HCT116 (cell line): ENCODE data around the gene CKMT2. TPM values are rescaled to one million over a fixed set of nuclear protein-coding genes. Genes with fewer than 3 reads are reported as not detected.

Experiments
- ATAC-seq: fragments of 200-7000 bp; cut with Tn5 transposase; 2 replicates; pipeline ENCODE4 v1.9.1; 2020; ENCODE audit warnings: mild to moderate bottlenecking, moderate library complexity
- BruUV-seq: library from RNA; stranded (reverse); fragments of 400-500 nt; replicated peaks from 2 replicates; lab custom pipeline; 2021; lab: Mats Ljungman, UMichigan
- CTCF ChIA-PET: fragments of 300-600 bp; sonication (Branson Sonifier 250); formaldehyde crosslinking; loops from one replicate; lab custom pipeline; 2021; ENCODE audit warnings: antibody characterized with exemption; lab: Charles Lee
- POLR2A ChIA-PET: fragments of 300-600, 350-600 bp; sonication (Branson Sonifier 250); formaldehyde crosslinking; loops from one replicate; lab custom pipeline; 2021; ENCODE audit warnings: antibody characterized with exemption; lab: Charles Lee
- RAD21 ChIA-PET, 2 experiments: fragments of 300-600 bp; sonication (Branson Sonifier 250); formaldehyde crosslinking; loops; one replicate each; lab custom pipeline; 2023; ENCODE audit warnings: low total read pairs in 2 of 2; ENCODE audit not compliant: uncharacterized antibody in 2 of 2, unreplicated experiment in 2 of 2, low non-redundant PET in 1 of 2; lab: Charles Lee
- DNase-seq: peaks from one replicate; pipeline ENCODE4 v3.0.0-alpha.2; 2010; ENCODE audit warnings: low read depth, low spot score
- H2AFZ ChIP-seq: fragments of 200-600 bp; shearing (Covaris generic), sonication (generic); 2 replicates; pipeline ENCODE4 v1.6.1; 2017; ENCODE audit warnings: low read depth, mixed run types, mixed read lengths, antibody characterized with exemption, low read length; ENCODE audit not compliant: poor library complexity, severe bottlenecking
- H3K27ac ChIP-seq: 2 replicates; pipeline ENCODE4 v1.5.1; 2012; ENCODE audit warnings: low read depth, low read length
- H3K27me3 ChIP-seq: fragments of 200-600 bp; sonication (generic); 2 replicates; pipeline ENCODE4 v1.6.1; 2016; ENCODE audit warnings: mixed run types, low read length, mixed read lengths; ENCODE audit not compliant: insufficient read depth
- H3K36me3 ChIP-seq, 2 experiments: fragments of 200-500 bp in 1 of 2; fragments of 200-600 bp in 1 of 2; sonication (Bioruptor generic) in 1 of 2; sonication (generic) in 1 of 2; 2 replicates each; pipeline versions ENCODE4 v1.5.1 to v1.6.1; 2014 to 2016; ENCODE audit warnings: low read length in 2 of 2, inconsistent platforms in 1 of 2, mixed read lengths in 1 of 2, mixed run types in 1 of 2; ENCODE audit not compliant: insufficient read depth in 2 of 2, control insufficient read depth in 1 of 2
- H3K4me1 ChIP-seq, 2 experiments: fragments of 200-600 bp in 1 of 2; sonication (generic) in 1 of 2; 2 replicates each; pipeline versions ENCODE4 v1.5.1 to v1.6.1; 2012 to 2017; ENCODE audit warnings: low read length in 2 of 2, inconsistent platforms in 1 of 2, mild to moderate bottlenecking in 1 of 2, mixed read lengths in 1 of 2, mixed run types in 1 of 2, moderate library complexity in 1 of 2; ENCODE audit not compliant: insufficient read depth in 2 of 2, control insufficient read depth in 1 of 2
- H3K4me2 ChIP-seq: fragments of 200-600 bp; sonication (generic); 2 replicates; pipeline ENCODE4 v1.6.1; 2017; ENCODE audit warnings: mixed run types, low read length, mixed read lengths
- H3K4me3 ChIP-seq, 2 experiments: fragments of 200-600 bp in 1 of 2; sonication (generic) in 1 of 2; replicated peaks in 1 of 2; 2 replicates each; pipeline ENCODE4 v1.5.1; 2011 to 2016; ENCODE audit warnings: low read length in 2 of 2, control low read depth in 1 of 2, low read depth in 1 of 2, mild to moderate bottlenecking in 1 of 2, mixed read lengths in 1 of 2, mixed run types in 1 of 2
- H3K79me2 ChIP-seq: fragments of 200-600 bp; sonication (generic); 2 replicates; pipeline ENCODE4 v1.6.1; 2017; ENCODE audit warnings: mild to moderate bottlenecking, mixed run types, low read length, moderate library complexity, mixed read lengths; ENCODE audit not compliant: insufficient read depth
- H3K9ac ChIP-seq: fragments of 200-600 bp; sonication (generic); 2 replicates; pipeline ENCODE4 v1.6.1; 2016; ENCODE audit warnings: low read length, mixed read lengths
- H3K9me2 ChIP-seq: fragments of 200-600 bp; sonication (generic), shearing (Covaris generic); 2 replicates; pipeline ENCODE4 v1.6.1; 2017; ENCODE audit warnings: mixed run types, mild to moderate bottlenecking, moderate library complexity; ENCODE audit not compliant: insufficient read depth
- H3K9me3 ChIP-seq, 2 experiments: fragments of 200-500 bp in 1 of 2; fragments of 200-600 bp in 1 of 2; sonication (Bioruptor generic) in 1 of 2; sonication (generic) in 1 of 2; 2 replicates each; pipeline ENCODE4 v1.6.1; 2014 to 2017; ENCODE audit warnings: low read length in 2 of 2, mixed read lengths in 2 of 2, inconsistent platforms in 1 of 2, low read depth in 1 of 2, mild to moderate bottlenecking in 1 of 2, mixed run types in 1 of 2, moderate library complexity in 1 of 2; ENCODE audit not compliant: control insufficient read depth in 1 of 2, insufficient read depth in 1 of 2
- H4K20me1 ChIP-seq: fragments of 200-600 bp; sonication (generic), shearing (Covaris generic); 2 replicates; pipeline ENCODE4 v1.6.1; 2017; ENCODE audit warnings: mixed run types, mild to moderate bottlenecking, moderate library complexity; ENCODE audit not compliant: insufficient read depth
- CEBPB ChIP-seq: IDR thresholded peaks from 2 replicates; pipeline ENCODE4 v1.6.1; 2012; ENCODE audit warnings: low read depth
- EZH2phosphoT487 ChIP-seq: fragments of 200-600 bp; IDR thresholded peaks from 2 replicates; pipeline ENCODE4 v1.6.1; 2018; ENCODE audit warnings: antibody characterized with exemption, borderline replicate concordance
- RAD21 ChIP-seq: IDR thresholded peaks from 2 replicates; pipeline ENCODE4 v1.6.1; 2012; ENCODE audit warnings: low read depth, mild to moderate bottlenecking
- SIN3A ChIP-seq: IDR thresholded peaks from 2 replicates; pipeline ENCODE4 v1.6.1; 2012; ENCODE audit warnings: low read depth
- SP1 ChIP-seq: IDR thresholded peaks from 2 replicates; pipeline ENCODE4 v1.6.1; 2012; ENCODE audit warnings: low read depth
- YY1 ChIP-seq: IDR thresholded peaks from 2 replicates; pipeline ENCODE4 v1.6.1; 2011; ENCODE audit warnings: low read length, low read depth, moderate library complexity, mild to moderate bottlenecking; ENCODE audit not compliant: insufficient replicate concordance; ENCODE audit errors: extremely low read depth
- ZFX ChIP-seq: fragments of 450-650 bp; IDR thresholded peaks from 2 replicates; pipeline ENCODE4 v1.6.1; 2017
- ZNF274 ChIP-seq: fragments of 200-500 bp; sonication (Bioruptor generic); IDR thresholded peaks from 2 replicates; pipeline ENCODE4 v1.6.1; 2014; ENCODE audit warnings: mild to moderate bottlenecking, low read depth, low read length, inconsistent platforms
- intact Hi-C: fragments of 100-400 bp; cut with micrococcal nuclease; formaldehyde crosslinking; loops from 2 replicates; pipeline ENCODE4 v1.10.0; 2022
- total RNA-seq: library from RNA; stranded (reverse); gene quantifications from one replicate; pipeline ENCODE4 v1.2.1, GENCODE V29; 2021; ENCODE audit not compliant: unreplicated experiment
- TF ChIP-seq, protein P1 (sequence below): IDR thresholded peaks from 2 replicates; pipeline ENCODE4 v1.6.1; 2012
- TF ChIP-seq, protein P2 (sequence below): IDR thresholded peaks from 2 replicates; pipeline ENCODE4 v1.6.1; 2012

CKMT2 gene
- total RNA-seq, 1 experiment from 2014 or later = not detected

DNA sequence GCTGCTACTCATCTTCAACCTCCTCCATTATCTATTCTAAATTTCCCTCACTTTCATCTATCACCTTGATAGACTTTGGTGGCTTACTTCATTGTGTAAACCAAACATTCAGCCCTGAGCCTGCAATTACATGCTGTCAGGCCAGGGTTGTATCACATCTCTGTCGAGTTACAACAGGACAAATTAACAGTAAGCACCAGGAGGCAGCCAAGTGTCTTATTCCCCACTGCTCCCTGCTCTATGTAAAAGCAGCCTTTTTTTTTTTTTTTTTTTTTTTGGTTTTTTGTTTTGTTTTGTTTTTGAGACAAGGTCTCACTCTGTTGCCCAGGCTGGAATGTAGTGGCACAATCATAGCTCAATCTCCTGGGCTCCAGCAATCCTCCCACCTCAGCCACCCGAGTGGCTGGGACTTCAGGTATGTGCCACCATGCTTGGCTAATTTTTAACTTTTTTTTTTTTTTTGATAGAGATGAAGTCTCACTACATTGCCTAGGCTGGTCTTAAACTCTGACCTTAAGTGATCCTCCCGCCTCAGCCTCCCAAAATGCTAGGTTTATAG, 53.0 kb downstream of the CKMT2 start:
- no peak for ATAC-seq
- Histone ChIP-seq H3K9me2 (no peaks in the 10 kb centered on the region), H3K9me3 (no peaks in the 10 kb centered on the region), H3K36me3 (no peaks in the 10 kb centered on the region), H3K4me2 (no peak overlapping the region), H3K27me3 (no peaks in the 10 kb centered on the region)
- BruUV-seq = no TSS peak
- RAD21 ChIA-PET = no interaction called here
- TF ChIP-seq ZFX = no peak
- no peak for TF ChIP-seq RAD21
- TF ChIP-seq CEBPB = no peak
- TF ChIP-seq, all 23 proteins: peak for 0
- no peak overlapping the region for H3K27ac ChIP-seq
- no peak overlapping the region for H2AFZ ChIP-seq
- H3K79me2 ChIP-seq = peaks cover 47% of the 10 kb centered on the region
- ChIA-PET CTCF (no interaction called here), POLR2A (no interaction called here)
- DNase-seq = no peak
- H3K9ac ChIP-seq = no peak overlapping the region
- no peak overlapping the region for H3K4me3 ChIP-seq
- no peaks in the 10 kb centered on the region for H3K4me1 ChIP-seq
- intact Hi-C loops = no loop called here
- no peaks in the 10 kb centered on the region for H4K20me1 ChIP-seq

DNA sequence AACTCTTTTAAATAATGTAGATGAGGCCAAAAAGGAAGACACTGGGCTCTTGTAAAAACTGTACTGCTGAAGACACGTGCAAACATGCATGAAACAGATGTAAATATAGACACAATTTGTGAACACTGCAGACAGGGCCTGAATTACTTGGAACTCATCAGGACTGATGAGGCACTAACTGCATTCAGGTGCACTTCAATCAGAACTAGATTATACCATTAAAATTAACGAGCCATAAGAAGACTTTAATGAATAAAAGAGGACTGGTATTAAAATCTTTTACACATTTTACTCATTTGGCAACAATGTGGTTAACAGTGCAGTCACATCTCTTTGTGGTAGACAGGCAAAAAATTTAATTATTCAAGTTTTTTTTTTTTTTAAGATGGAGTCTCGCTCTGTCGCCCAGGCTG, 54.9 kb downstream of the CKMT2 start:
- BruUV-seq = no TSS peak
- CTCF ChIA-PET = no interaction called here

More for the DNA sequence above, 54.9 kb downstream of the CKMT2 start:
- Histone ChIP-seq H3K4me2 (no peak overlapping the region), H4K20me1 (no peaks in the 10 kb centered on the region), H3K27me3 (no peaks in the 10 kb centered on the region), H3K4me1 (no peaks in the 10 kb centered on the region), H3K9me2 (no peaks in the 10 kb centered on the region), H3K4me3 (no peak overlapping the region), H3K79me2 (peaks cover 62% of the 10 kb centered on the region), H3K9me3 (peaks cover 0 to 9% of the 10 kb centered on the region in 2 experiments; a peak in 2 of 4 replicates), H3K9ac (no peak overlapping the region), H3K36me3 (no peaks in the 10 kb centered on the region), H3K27ac (no peak overlapping the region), H2AFZ (no peak overlapping the region)
- ATAC-seq = no peak
- TF ChIP-seq ZFX = no peak
- TF ChIP-seq YY1 = no peak
- TF ChIP-seq SP1 = no peak
- TF ChIP-seq, protein P1, sequence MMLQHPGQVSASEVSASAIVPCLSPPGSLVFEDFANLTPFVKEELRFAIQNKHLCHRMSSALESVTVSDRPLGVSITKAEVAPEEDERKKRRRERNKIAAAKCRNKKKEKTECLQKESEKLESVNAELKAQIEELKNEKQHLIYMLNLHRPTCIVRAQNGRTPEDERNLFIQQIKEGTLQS = no peak
- TF ChIP-seq EZH2phosphoT487 = no peak
- no peak for TF ChIP-seq SIN3A
- TF ChIP-seq, protein P2, sequence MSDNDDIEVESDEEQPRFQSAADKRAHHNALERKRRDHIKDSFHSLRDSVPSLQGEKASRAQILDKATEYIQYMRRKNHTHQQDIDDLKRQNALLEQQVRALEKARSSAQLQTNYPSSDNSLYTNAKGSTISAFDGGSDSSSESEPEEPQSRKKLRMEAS = no peak
- TF ChIP-seq ZNF274 = no peak
- ChIA-PET RAD21 (no interaction called here), POLR2A (interaction anchor here (1.6 kb wide), 1 partner anchor 14 kb away, joined by 4 read pairs; the partner anchor contains the start of gene ZCCHC9)
- DNase-seq = no peak
- intact Hi-C loops = no loop called here
